CD8-positive, alpha-beta memory T cell (primary cell): ENCODE measurements around the gene GFOD1. TPM values are rescaled to one million over a fixed set of nuclear protein-coding genes. Genes with fewer than 3 reads are reported as not detected.

Source experiments
- CTCF ChIA-PET: fragments of 350-600 bp; sonication (Branson Sonifier 250); formaldehyde crosslinking; loops from one replicate; lab custom pipeline; 2021; ENCODE audit warnings: antibody characterized with exemption; lab: Charles Lee
- POLR2A ChIA-PET: fragments of 350-600 bp; sonication (Branson Sonifier 250); formaldehyde crosslinking; loops from one replicate; lab custom pipeline; 2021; ENCODE audit warnings: antibody characterized with exemption; lab: Charles Lee
- DNase-seq, 5 donors: peaks; one replicate each; pipeline versions ENCODE4 v3.0.0 to v3.0.0-alpha.2; 2020 to 2022; ENCODE audit warnings: mixed read lengths in 1 of 5
- H3K27ac ChIP-seq: one replicate; pipeline ENCODE4 v1.7.0; 2013; ENCODE audit warnings: low read depth, mild to moderate bottlenecking, low read length, moderate library complexity
- H3K27me3 ChIP-seq: 2 replicates; pipeline ENCODE4 v1.7.0; 2013; ENCODE audit warnings: low read length, mild to moderate bottlenecking; ENCODE audit not compliant: insufficient read depth, poor library complexity, severe bottlenecking
- H3K36me3 ChIP-seq: 2 replicates; pipeline ENCODE4 v1.7.0; 2013; ENCODE audit warnings: mild to moderate bottlenecking, low read length, moderate library complexity; ENCODE audit not compliant: insufficient read depth
- H3K4me1 ChIP-seq: 2 replicates; pipeline ENCODE4 v1.7.0; 2013; ENCODE audit warnings: mild to moderate bottlenecking, low read length, moderate library complexity; ENCODE audit not compliant: insufficient read depth
- H3K4me3 ChIP-seq: 2 replicates; pipeline ENCODE4 v1.7.0; 2013; ENCODE audit warnings: mild to moderate bottlenecking, low read length
- H3K9me3 ChIP-seq: 2 replicates; pipeline ENCODE4 v1.7.0; 2013; ENCODE audit warnings: mild to moderate bottlenecking, low read length
- H3K27ac Mint-ChIP-seq, 8 donors: one replicate each; pipeline ENCODE4 v1.8.0; 2020 to 2021; ENCODE audit warnings: mixed read lengths in 8 of 8, mild to moderate bottlenecking in 6 of 8, inconsistent platforms in 3 of 8, moderate library complexity in 3 of 8
- H3K27me3 Mint-ChIP-seq, 2 donors: one replicate each; pipeline ENCODE4 v1.8.0; 2020 to 2021; ENCODE audit warnings: mixed read lengths in 2 of 2, mild to moderate bottlenecking in 1 of 2, moderate library complexity in 1 of 2
- H3K36me3 Mint-ChIP-seq, 3 donors: one replicate each; pipeline ENCODE4 v1.8.0; 2020 to 2021; ENCODE audit warnings: mixed read lengths in 3 of 3, inconsistent platforms in 1 of 3, mild to moderate bottlenecking in 1 of 3
- H3K4me1 Mint-ChIP-seq, 3 donors: one replicate each; pipeline ENCODE4 v1.8.0; 2020 to 2021; ENCODE audit warnings: mixed read lengths in 3 of 3, inconsistent platforms in 1 of 3, mild to moderate bottlenecking in 1 of 3
- H3K4me3 Mint-ChIP-seq, 7 donors: one replicate each; pipeline ENCODE4 v1.8.0; 2020 to 2021; ENCODE audit warnings: mixed read lengths in 7 of 7, mild to moderate bottlenecking in 6 of 7, moderate library complexity in 4 of 7, inconsistent platforms in 2 of 7
- H3K9me3 Mint-ChIP-seq, 5 donors: one replicate each; pipeline ENCODE4 v1.8.0; 2020 to 2022; ENCODE audit warnings: mixed read lengths in 5 of 5, mild to moderate bottlenecking in 3 of 5, moderate library complexity in 2 of 5, inconsistent platforms in 1 of 5
- polyA plus RNA-seq: library from polyadenylated mRNA; unstranded; fragments of 300-500 nt; fragmentation: Illumina TruSeq; gene quantifications from one replicate; pipeline ENCODE4 v1.2.3, GENCODE V29; 2021
- total RNA-seq, 2 experiments: library from RNA; stranded (reverse); gene quantifications; one replicate each; pipeline ENCODE4 v1.2.3, GENCODE V29; 2021

The GFOD1 gene
- total and polyA plus RNA-seq, 3 experiments from 2014 or later = 3.6 to 8.7 (median 8.2) TPM

GRCh38 chr6:13422681-13423221 lies 64.6 kb downstream of the GFOD1 start:
- H3K4me1 ChIP-seq = peaks cover 13% of the 10 kb centered on the region
- no peaks in the 10 kb centered on the region for H3K27me3 Mint-ChIP-seq
- no peak overlapping the region for H3K4me3 Mint-ChIP-seq
- ChIA-PET POLR2A (no interaction called here), CTCF (interaction anchor here (0.6 kb wide), 1 partner anchor 32 kb away, joined by 3 read pairs; no protein-coding TSS in a partner anchor)
- peaks cover 29 to 54% (median 52%) of the 10 kb centered on the region in 3 donors for H3K4me1 Mint-ChIP-seq
- H3K36me3 ChIP-seq = no peaks in the 10 kb centered on the region
- no peak overlapping the region for H3K4me3 ChIP-seq
- no peak overlapping the region for H3K27ac Mint-ChIP-seq
- no peak for DNase-seq
- H3K9me3 ChIP-seq = no peaks in the 10 kb centered on the region
- H3K27ac ChIP-seq = no peak overlapping the region
- H3K27me3 ChIP-seq = no peaks in the 10 kb centered on the region
- no peaks in the 10 kb centered on the region for H3K9me3 Mint-ChIP-seq
- H3K36me3 Mint-ChIP-seq = peaks cover 0 to 5% (median 0%) of the 10 kb centered on the region in 3 donors

GRCh38 chr6:13421425-13422059 lies 65.9 kb downstream of the GFOD1 start:
- H3K9me3 Mint-ChIP-seq = no peaks in the 10 kb centered on the region
- H3K4me1 Mint-ChIP-seq = peaks cover 17 to 42% (median 40%) of the 10 kb centered on the region in 3 donors
- H3K36me3 Mint-ChIP-seq = peaks cover 0 to 5% (median 0%) of the 10 kb centered on the region in 3 donors
- no peaks in the 10 kb centered on the region for H3K36me3 ChIP-seq
- no peaks in the 10 kb centered on the region for H3K27me3 Mint-ChIP-seq
- no peaks in the 10 kb centered on the region for H3K27me3 ChIP-seq
- H3K4me3 Mint-ChIP-seq = no peak overlapping the region
- H3K27ac ChIP-seq = no peak overlapping the region
- no peak for DNase-seq
- no peak overlapping the region for H3K4me3 ChIP-seq
- H3K4me1 ChIP-seq = peaks cover 1% of the 10 kb centered on the region
- no peaks in the 10 kb centered on the region for H3K9me3 ChIP-seq
- ChIA-PET CTCF (no interaction called here), POLR2A (no interaction called here)
- H3K27ac Mint-ChIP-seq = no peak overlapping the region

GRCh38 chr6:13420269-13420668 lies 67.1 kb downstream of the GFOD1 start:
- no peak overlapping the region for H3K4me3 ChIP-seq
- no peaks in the 10 kb centered on the region for H3K36me3 ChIP-seq
- H3K27ac ChIP-seq = no peak overlapping the region
- no peaks in the 10 kb centered on the region for H3K27me3 Mint-ChIP-seq
- H3K4me3 Mint-ChIP-seq = peak overlapping the region in 1 of 7 donors; percentile 47
- H3K4me1 Mint-ChIP-seq = peaks cover 10 to 32% (median 29%) of the 10 kb centered on the region in 3 donors
- H3K27me3 ChIP-seq = no peaks in the 10 kb centered on the region
- peak overlapping the region in 2 of 8 donors; percentile 5 to 10 for H3K27ac Mint-ChIP-seq
- ChIA-PET CTCF (no interaction called here), POLR2A (no interaction called here)
- no peak for DNase-seq
- no peaks in the 10 kb centered on the region for H3K4me1 ChIP-seq
- no peaks in the 10 kb centered on the region for H3K9me3 Mint-ChIP-seq
- peaks cover 0 to 6% (median 0%) of the 10 kb centered on the region in 3 donors for H3K36me3 Mint-ChIP-seq
- no peaks in the 10 kb centered on the region for H3K9me3 ChIP-seq

GRCh38 chr6:13419422-13420195 lies 67.8 kb downstream of the GFOD1 start:
- no peaks in the 10 kb centered on the region for H3K36me3 ChIP-seq
- POLR2A ChIA-PET = no interaction called here
- H3K4me3 Mint-ChIP-seq = peak overlapping the region in 2 of 7 donors; percentile 51 to 82
- no peaks in the 10 kb centered on the region for H3K27me3 ChIP-seq
- CTCF ChIA-PET = interaction anchor here (1.0 kb wide), 1 partner anchor 9 kb away, joined by 3 read pairs; no protein-coding TSS in a partner anchor
- no peak overlapping the region for H3K27ac ChIP-seq
- H3K36me3 Mint-ChIP-seq = peaks cover 0 to 6% (median 0%) of the 10 kb centered on the region in 3 donors
- H3K4me1 ChIP-seq = no peaks in the 10 kb centered on the region
- no peak for DNase-seq
- H3K9me3 Mint-ChIP-seq = no peaks in the 10 kb centered on the region
- H3K4me3 ChIP-seq = no peak overlapping the region
- H3K27me3 Mint-ChIP-seq = no peaks in the 10 kb centered on the region
- H3K27ac Mint-ChIP-seq = peak overlapping the region in 3 of 8 donors; percentile 10 to 94 (median 36)
- H3K4me1 Mint-ChIP-seq = peaks cover 10 to 28% (median 26%) of the 10 kb centered on the region in 3 donors
- H3K9me3 ChIP-seq = no peaks in the 10 kb centered on the region

- Mint-ChIP-seq H3K9me3 (no peaks in the 10 kb centered on the region), H3K36me3 (peaks cover 0 to 6% (median 0%) of the 10 kb centered on the region in 3 donors), H3K4me3 (no peak overlapping the region), H3K4me1 (peaks cover 10 to 28% (median 26%) of the 10 kb centered on the region in 3 donors), H3K27me3 (no peaks in the 10 kb centered on the region), H3K27ac (peak overlapping the region in 1 of 8 donors; percentile 51)
- Histone ChIP-seq H3K9me3 (no peaks in the 10 kb centered on the region), H3K4me1 (no peaks in the 10 kb centered on the region), H3K4me3 (no peak overlapping the region), H3K36me3 (no peaks in the 10 kb centered on the region), H3K27ac (no peak overlapping the region), H3K27me3 (no peaks in the 10 kb centered on the region)
- ChIA-PET POLR2A (no interaction called here), CTCF (interaction anchor here (1.0 kb wide), 1 partner anchor 9 kb away, joined by 3 read pairs; no protein-coding TSS in a partner anchor)
- no peak for DNase-seq
These were observed 68.6 kb downstream of the GFOD1 start for GRCh38 chr6:13418844-13419243.

GRCh38 chr6:13417954-13418353 lies 69.4 kb downstream of the GFOD1 start:
- H3K27ac Mint-ChIP-seq = peak overlapping the region in 2 of 8 donors; percentile 22 to 68
- CTCF ChIA-PET = interaction anchor here (1.5 kb wide), 1 partner anchor 34 kb away, joined by 3 read pairs; no protein-coding TSS in a partner anchor

GRCh38 chr6:13417431-13417830 lies 70.0 kb downstream of the GFOD1 start:
- no peaks in the 10 kb centered on the region for H3K4me1 ChIP-seq
- H3K36me3 Mint-ChIP-seq = peaks cover 0 to 2% (median 0%) of the 10 kb centered on the region in 3 donors
- ChIA-PET CTCF (interaction anchor here (1.5 kb wide), 1 partner anchor 34 kb away, joined by 3 read pairs; no protein-coding TSS in a partner anchor), POLR2A (no interaction called here)
- H3K4me3 ChIP-seq = no peak overlapping the region
- H3K9me3 Mint-ChIP-seq = no peaks in the 10 kb centered on the region
- H3K27me3 Mint-ChIP-seq = no peaks in the 10 kb centered on the region
- H3K27me3 ChIP-seq = no peaks in the 10 kb centered on the region
- no peak overlapping the region for H3K4me3 Mint-ChIP-seq
- no peaks in the 10 kb centered on the region for H3K36me3 ChIP-seq
- H3K9me3 ChIP-seq = no peaks in the 10 kb centered on the region
- no peak for DNase-seq
- H3K27ac Mint-ChIP-seq = peak overlapping the region in 2 of 8 donors; percentile 22 to 68
- peaks cover 8 to 28% (median 26%) of the 10 kb centered on the region in 3 donors for H3K4me1 Mint-ChIP-seq
- H3K27ac ChIP-seq = no peak overlapping the region

More at GRCh38 chr6:13417954-13418353, 69.4 kb downstream of the GFOD1 start:
- no peak for DNase-seq
- no peak overlapping the region for H3K4me3 ChIP-seq
- no peaks in the 10 kb centered on the region for H3K27me3 ChIP-seq
- Mint-ChIP-seq H3K4me3 (no peak overlapping the region), H3K27me3 (no peaks in the 10 kb centered on the region), H3K36me3 (peaks cover 0 to 2% (median 0%) of the 10 kb centered on the region in 3 donors), H3K4me1 (peaks cover 8 to 28% (median 26%) of the 10 kb centered on the region in 3 donors), H3K9me3 (no peaks in the 10 kb centered on the region)
- H3K27ac ChIP-seq = no peak overlapping the region
- no peaks in the 10 kb centered on the region for H3K36me3 ChIP-seq
- no peaks in the 10 kb centered on the region for H3K4me1 ChIP-seq
- no peaks in the 10 kb centered on the region for H3K9me3 ChIP-seq
- POLR2A ChIA-PET = no interaction called here
